GM23338 (cell line): ENCODE results near the gene AMELX. TPM values are rescaled to one million over a fixed set of nuclear protein-coding genes. Genes with fewer than 3 reads are reported as not detected.

Experiments used
- ATAC-seq: fragments of 200-7000 bp; cut with Tn5 transposase; 3 replicates; pipeline ENCODE4 v1.9.1; 2020
- DNase-seq: peaks from one replicate; pipeline ENCODE4 v3.0.0-alpha.2; 2015; ENCODE audit warnings: low spot score
- H2AFZ ChIP-seq: fragments of 200-600 bp; sonication (generic); 2 replicates; pipeline ENCODE4 v1.8.0; 2016; ENCODE audit warnings: antibody characterized with exemption, mild to moderate bottlenecking, moderate library complexity
- H3F3A ChIP-seq: fragments of 200-600 bp; sonication (generic); replicated peaks from 2 replicates; pipeline ENCODE4 v1.8.0; 2017; ENCODE audit warnings: antibody characterized with exemption, mixed run types, low read depth
- H3K27ac ChIP-seq: fragments of 200-600 bp; sonication (generic); 2 replicates; pipeline ENCODE4 v1.6.1; 2016; ENCODE audit warnings: low read depth
- H3K27me3 ChIP-seq: fragments of 200-600 bp; sonication (generic); 2 replicates; pipeline ENCODE4 v1.8.0; 2016; ENCODE audit warnings: mild to moderate bottlenecking, mixed run types, moderate library complexity; ENCODE audit not compliant: insufficient read depth
- H3K36me3 ChIP-seq: fragments of 200-600 bp; sonication (generic); 2 replicates; pipeline ENCODE4 v1.8.0; 2016; ENCODE audit warnings: mild to moderate bottlenecking; ENCODE audit not compliant: insufficient read depth
- H3K4me1 ChIP-seq: fragments of 200-600 bp; sonication (generic); 2 replicates; pipeline ENCODE4 v1.8.0; 2016; ENCODE audit warnings: mild to moderate bottlenecking, moderate library complexity; ENCODE audit not compliant: insufficient read depth
- H3K4me2 ChIP-seq: fragments of 200-600 bp; sonication (generic); 2 replicates; pipeline ENCODE4 v1.7.1; 2017; ENCODE audit warnings: mixed run types
- H3K4me3 ChIP-seq: fragments of 200-600 bp; sonication (generic); 2 replicates; pipeline ENCODE4 v1.6.1; 2016; ENCODE audit warnings: mixed run types
- H3K79me2 ChIP-seq: fragments of 200-600 bp; sonication (generic); replicated peaks from 2 replicates; pipeline ENCODE4 v1.8.0; 2017; ENCODE audit warnings: mild to moderate bottlenecking; ENCODE audit not compliant: insufficient read depth
- H3K9me2 ChIP-seq: fragments of 200-600 bp; sonication (generic); 2 replicates; pipeline ENCODE4 v1.8.0; 2017; ENCODE audit not compliant: insufficient read depth
- H4K20me1 ChIP-seq: fragments of 200-600 bp; sonication (generic); replicated peaks from 2 replicates; pipeline ENCODE4 v1.8.0; 2017; ENCODE audit warnings: mild to moderate bottlenecking; ENCODE audit not compliant: insufficient read depth
- H3K27ac Mint-ChIP-seq: 2 replicates; pipeline ENCODE4 v1.8.0; 2020; ENCODE audit warnings: inconsistent platforms, mild to moderate bottlenecking, moderate library complexity, mixed read lengths
- H3K27me3 Mint-ChIP-seq: 3 replicates; pipeline ENCODE4 v1.8.0; 2022; ENCODE audit warnings: low read depth, mild to moderate bottlenecking, moderate library complexity, mixed read lengths, inconsistent platforms; ENCODE audit not compliant: insufficient read depth, poor library complexity
- H3K36me3 Mint-ChIP-seq: 3 replicates; pipeline ENCODE4 v1.8.0; 2021; ENCODE audit warnings: low read depth, mild to moderate bottlenecking, inconsistent platforms, moderate library complexity, mixed read lengths
- H3K4me1 Mint-ChIP-seq: 3 replicates; pipeline ENCODE4 v1.8.0; 2020; ENCODE audit warnings: mild to moderate bottlenecking, inconsistent platforms, mixed read lengths
- H3K4me3 Mint-ChIP-seq: 3 replicates; pipeline ENCODE4 v1.8.0; 2021; ENCODE audit warnings: moderate library complexity, mild to moderate bottlenecking, inconsistent platforms, mixed read lengths
- H3K9me3 Mint-ChIP-seq: 3 replicates; pipeline ENCODE4 v1.8.0; 2020; ENCODE audit warnings: moderate library complexity, mild to moderate bottlenecking, inconsistent platforms, mixed read lengths
- CREB1 ChIP-seq: fragments of 250-450 bp; sonication (Bioruptor Pico); IDR thresholded peaks from 2 replicates; pipeline ENCODE4 v1.5.0; 2020; ENCODE audit warnings: low read depth, mild to moderate bottlenecking, moderate library complexity
- ETS1 ChIP-seq: IDR thresholded peaks from 2 replicates; pipeline ENCODE4 v1.6.1; 2016; ENCODE audit warnings: antibody characterized with exemption
- EZH2 ChIP-seq: fragments of 200-600 bp; sonication (generic); IDR thresholded peaks from one replicate; pipeline ENCODE4 v1.8.0; 2017; ENCODE audit warnings: antibody characterized with exemption, mild to moderate bottlenecking, low read depth; ENCODE audit not compliant: unreplicated experiment
- EZH2phosphoT487 ChIP-seq: fragments of 200-600 bp; sonication (generic); IDR thresholded peaks from one replicate; pipeline ENCODE4 v1.8.1; 2018; ENCODE audit warnings: antibody characterized with exemption; ENCODE audit not compliant: unreplicated experiment
- JUNB ChIP-seq: IDR thresholded peaks from one replicate; pipeline ENCODE4 v1.6.1; 2016; ENCODE audit warnings: antibody characterized with exemption; ENCODE audit not compliant: unreplicated experiment
- NANOG ChIP-seq: IDR thresholded peaks from 2 replicates; pipeline ENCODE4 v1.6.1; 2016; ENCODE audit warnings: antibody characterized with exemption, borderline replicate concordance
- POLR2AphosphoS5 ChIP-seq: IDR thresholded peaks from 2 replicates; pipeline ENCODE4 v1.6.1; 2016; ENCODE audit warnings: antibody characterized with exemption, low read depth
- REST ChIP-seq: IDR thresholded peaks from one replicate; pipeline ENCODE4 v1.6.1; 2018; ENCODE audit warnings: antibody characterized with exemption; ENCODE audit not compliant: unreplicated experiment
- STAT1 ChIP-seq: IDR thresholded peaks from one replicate; pipeline ENCODE4 v1.6.1; 2016; ENCODE audit warnings: antibody characterized with exemption; ENCODE audit not compliant: unreplicated experiment
- ZNF114 ChIP-seq: fragments of 250-450 bp; sonication (Bioruptor Pico); IDR thresholded peaks from 2 replicates; pipeline ENCODE4 v1.5.0; 2020; ENCODE audit warnings: mild to moderate bottlenecking, moderate library complexity
- ZNF331 ChIP-seq: fragments of 250-450 bp; sonication (Bioruptor Pico); IDR thresholded peaks from 2 replicates; pipeline ENCODE4 v1.5.0; 2020; ENCODE audit warnings: low read depth, mild to moderate bottlenecking, moderate library complexity
- polyA plus RNA-seq: library from polyadenylated mRNA; unstranded; fragments of >200 nt; fragmentation: Nextera tagmentation; extraction: Ambion mirVana; gene quantifications from 2 replicates; pipeline ENCODE4 v1.2.1, GENCODE V29; 2016
- total RNA-seq: library from RNA; depleted of rRNA; stranded (reverse); fragments of >200 nt; shearing (Covaris generic); gene quantifications from 2 replicates; pipeline ENCODE4 v1.2.3, GENCODE V29; 2014
- TF ChIP-seq, protein P1 (sequence below): fragments of 250-450 bp; sonication (Bioruptor Pico); IDR thresholded peaks from 2 replicates; pipeline ENCODE4 v1.5.0; 2020; ENCODE audit warnings: mild to moderate bottlenecking, moderate library complexity
- TF ChIP-seq, protein P2 (sequence below), 2 experiments: fragments of 200-600 bp in 1 of 2; sonication (generic) in 1 of 2; conservative IDR thresholded peaks; 2 replicates each; pipeline versions ENCODE4 v1.5.1 to v1.6.1; 2016 to 2017; ENCODE audit warnings: antibody characterized with exemption in 2 of 2, low read depth in 2 of 2, mild to moderate bottlenecking in 2 of 2, moderate library complexity in 1 of 2

Gene AMELX
- total and polyA plus RNA-seq, 2 experiments from 2014 or later: not detected

DNA sequence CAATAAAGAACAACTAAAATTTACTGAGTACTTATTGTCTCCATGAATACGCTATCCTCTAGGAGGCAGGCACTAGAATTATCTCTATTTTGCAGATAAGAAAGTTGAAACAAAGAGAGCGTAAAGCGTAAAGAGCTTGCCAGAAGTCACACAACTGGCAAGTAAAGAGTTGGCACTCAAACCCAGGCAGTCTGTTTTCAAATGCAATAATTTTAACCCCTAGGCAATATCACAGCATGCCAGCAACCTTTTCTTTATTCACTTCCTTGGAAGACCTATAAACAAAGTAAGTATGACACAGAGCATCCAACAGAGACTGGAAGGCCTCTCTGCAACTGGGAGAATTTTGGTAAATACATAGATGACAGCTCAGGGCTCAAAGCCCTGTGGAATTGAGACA is 23.2 kb upstream of the AMELX start:
- H3K36me3 Mint-ChIP-seq: no peaks in the 10 kb centered on the region
- no peak overlapping the region for H3K4me3 ChIP-seq
- peaks cover 8% of the 10 kb centered on the region; the same call in 2 of the 3 replicates for H3K4me1 Mint-ChIP-seq
- no peaks in the 10 kb centered on the region for H3K4me1 ChIP-seq
- DNase-seq (no peak), ATAC-seq (no peak)
- H3K4me3 Mint-ChIP-seq: no peak overlapping the region
- no peaks in the 10 kb centered on the region for H3K36me3 ChIP-seq
- no peak overlapping the region for H3K27ac ChIP-seq
- H2AFZ ChIP-seq: no peak overlapping the region
- no peak for TF ChIP-seq EZH2
- TF ChIP-seq, protein P1, sequence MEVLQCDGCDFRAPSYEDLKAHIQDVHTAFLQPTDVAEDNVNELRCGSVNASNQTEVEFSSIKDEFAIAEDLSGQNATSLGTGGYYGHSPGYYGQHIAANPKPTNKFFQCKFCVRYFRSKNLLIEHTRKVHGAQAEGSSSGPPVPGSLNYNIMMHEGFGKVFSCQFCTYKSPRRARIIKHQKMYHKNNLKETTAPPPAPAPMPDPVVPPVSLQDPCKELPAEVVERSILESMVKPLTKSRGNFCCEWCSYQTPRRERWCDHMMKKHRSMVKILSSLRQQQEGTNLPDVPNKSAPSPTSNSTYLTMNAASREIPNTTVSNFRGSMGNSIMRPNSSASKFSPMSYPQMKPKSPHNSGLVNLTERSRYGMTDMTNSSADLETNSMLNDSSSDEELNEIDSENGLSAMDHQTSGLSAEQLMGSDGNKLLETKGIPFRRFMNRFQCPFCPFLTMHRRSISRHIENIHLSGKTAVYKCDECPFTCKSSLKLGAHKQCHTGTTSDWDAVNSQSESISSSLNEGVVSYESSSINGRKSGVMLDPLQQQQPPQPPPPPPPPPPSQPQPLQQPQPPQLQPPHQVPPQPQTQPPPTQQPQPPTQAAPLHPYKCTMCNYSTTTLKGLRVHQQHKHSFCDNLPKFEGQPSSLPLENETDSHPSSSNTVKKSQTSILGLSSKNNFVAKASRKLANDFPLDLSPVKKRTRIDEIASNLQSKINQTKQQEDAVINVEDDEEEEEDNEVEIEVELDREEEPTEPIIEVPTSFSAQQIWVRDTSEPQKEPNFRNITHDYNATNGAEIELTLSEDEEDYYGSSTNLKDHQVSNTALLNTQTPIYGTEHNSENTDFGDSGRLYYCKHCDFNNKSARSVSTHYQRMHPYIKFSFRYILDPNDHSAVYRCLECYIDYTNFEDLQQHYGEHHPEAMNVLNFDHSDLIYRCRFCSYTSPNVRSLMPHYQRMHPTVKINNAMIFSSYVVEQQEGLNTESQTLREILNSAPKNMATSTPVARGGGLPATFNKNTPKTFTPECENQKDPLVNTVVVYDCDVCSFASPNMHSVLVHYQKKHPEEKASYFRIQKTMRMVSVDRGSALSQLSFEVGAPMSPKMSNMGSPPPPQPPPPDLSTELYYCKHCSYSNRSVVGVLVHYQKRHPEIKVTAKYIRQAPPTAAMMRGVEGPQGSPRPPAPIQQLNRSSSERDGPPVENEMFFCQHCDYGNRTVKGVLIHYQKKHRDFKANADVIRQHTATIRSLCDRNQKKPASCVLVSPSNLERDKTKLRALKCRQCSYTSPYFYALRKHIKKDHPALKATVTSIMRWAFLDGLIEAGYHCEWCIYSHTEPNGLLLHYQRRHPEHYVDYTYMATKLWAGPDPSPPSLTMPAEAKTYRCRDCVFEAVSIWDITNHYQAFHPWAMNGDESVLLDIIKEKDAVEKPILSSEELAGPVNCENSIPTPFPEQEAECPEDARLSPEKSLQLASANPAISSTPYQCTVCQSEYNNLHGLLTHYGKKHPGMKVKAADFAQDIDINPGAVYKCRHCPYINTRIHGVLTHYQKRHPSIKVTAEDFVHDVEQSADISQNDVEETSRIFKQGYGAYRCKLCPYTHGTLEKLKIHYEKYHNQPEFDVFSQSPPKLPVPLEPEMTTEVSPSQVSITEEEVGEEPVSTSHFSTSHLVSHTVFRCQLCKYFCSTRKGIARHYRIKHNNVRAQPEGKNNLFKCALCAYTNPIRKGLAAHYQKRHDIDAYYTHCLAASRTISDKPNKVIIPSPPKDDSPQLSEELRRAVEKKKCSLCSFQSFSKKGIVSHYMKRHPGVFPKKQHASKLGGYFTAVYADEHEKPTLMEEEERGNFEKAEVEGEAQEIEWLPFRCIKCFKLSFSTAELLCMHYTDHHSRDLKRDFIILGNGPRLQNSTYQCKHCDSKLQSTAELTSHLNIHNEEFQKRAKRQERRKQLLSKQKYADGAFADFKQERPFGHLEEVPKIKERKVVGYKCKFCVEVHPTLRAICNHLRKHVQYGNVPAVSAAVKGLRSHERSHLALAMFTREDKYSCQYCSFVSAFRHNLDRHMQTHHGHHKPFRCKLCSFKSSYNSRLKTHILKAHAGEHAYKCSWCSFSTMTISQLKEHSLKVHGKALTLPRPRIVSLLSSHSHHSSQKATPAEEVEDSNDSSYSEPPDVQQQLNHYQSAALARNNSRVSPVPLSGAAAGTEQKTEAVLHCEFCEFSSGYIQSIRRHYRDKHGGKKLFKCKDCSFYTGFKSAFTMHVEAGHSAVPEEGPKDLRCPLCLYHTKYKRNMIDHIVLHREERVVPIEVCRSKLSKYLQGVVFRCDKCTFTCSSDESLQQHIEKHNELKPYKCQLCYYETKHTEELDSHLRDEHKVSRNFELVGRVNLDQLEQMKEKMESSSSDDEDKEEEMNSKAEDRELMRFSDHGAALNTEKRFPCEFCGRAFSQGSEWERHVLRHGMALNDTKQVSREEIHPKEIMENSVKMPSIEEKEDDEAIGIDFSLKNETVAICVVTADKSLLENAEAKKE (CRISPR knock-in tag): no peak
- no peak for TF ChIP-seq CREB1 (CRISPR knock-in tag)
- TF ChIP-seq, protein P2, sequence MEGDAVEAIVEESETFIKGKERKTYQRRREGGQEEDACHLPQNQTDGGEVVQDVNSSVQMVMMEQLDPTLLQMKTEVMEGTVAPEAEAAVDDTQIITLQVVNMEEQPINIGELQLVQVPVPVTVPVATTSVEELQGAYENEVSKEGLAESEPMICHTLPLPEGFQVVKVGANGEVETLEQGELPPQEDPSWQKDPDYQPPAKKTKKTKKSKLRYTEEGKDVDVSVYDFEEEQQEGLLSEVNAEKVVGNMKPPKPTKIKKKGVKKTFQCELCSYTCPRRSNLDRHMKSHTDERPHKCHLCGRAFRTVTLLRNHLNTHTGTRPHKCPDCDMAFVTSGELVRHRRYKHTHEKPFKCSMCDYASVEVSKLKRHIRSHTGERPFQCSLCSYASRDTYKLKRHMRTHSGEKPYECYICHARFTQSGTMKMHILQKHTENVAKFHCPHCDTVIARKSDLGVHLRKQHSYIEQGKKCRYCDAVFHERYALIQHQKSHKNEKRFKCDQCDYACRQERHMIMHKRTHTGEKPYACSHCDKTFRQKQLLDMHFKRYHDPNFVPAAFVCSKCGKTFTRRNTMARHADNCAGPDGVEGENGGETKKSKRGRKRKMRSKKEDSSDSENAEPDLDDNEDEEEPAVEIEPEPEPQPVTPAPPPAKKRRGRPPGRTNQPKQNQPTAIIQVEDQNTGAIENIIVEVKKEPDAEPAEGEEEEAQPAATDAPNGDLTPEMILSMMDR (conservative IDR thresholded peaks at IDR 0.05; ENCODE audit: low read depth in 2 of 2): no peak
- no peak for TF ChIP-seq REST
- no peak for TF ChIP-seq ZNF114 (CRISPR knock-in tag)
- TF ChIP-seq EZH2phosphoT487: no peak
- no peak for TF ChIP-seq JUNB
- no peak for TF ChIP-seq ZNF331 (CRISPR knock-in tag)
- TF ChIP-seq STAT1: no peak
- no peak for TF ChIP-seq POLR2AphosphoS5
- no peak for TF ChIP-seq NANOG
- TF ChIP-seq ETS1: no peak
- H3K79me2 ChIP-seq: no peaks in the 10 kb centered on the region
- H3K27me3 Mint-ChIP-seq: peaks cover 3% of the 10 kb centered on the region
- H4K20me1 ChIP-seq: no peaks in the 10 kb centered on the region
- no peaks in the 10 kb centered on the region for H3K9me2 ChIP-seq
- no peak overlapping the region for H3K4me2 ChIP-seq
- H3F3A ChIP-seq: no peaks in the 10 kb centered on the region
- no peak overlapping the region for H3K27ac Mint-ChIP-seq
- H3K27me3 ChIP-seq: no peaks in the 10 kb centered on the region
- no peaks in the 10 kb centered on the region; the same call in 2 of the 3 replicates for H3K9me3 Mint-ChIP-seq
